Endodermal cell (in vitro differentiated cells): Measurements from ENCODE around the gene ARFRP1. TPM values are rescaled to one million over a fixed set of nuclear protein-coding genes. Genes with fewer than 3 reads are reported as not detected.
A peak's percentile ranks its signal among the peaks of the same experiment; 100 is the strongest.

Experiments used
- DNase-seq: peaks from one replicate; pipeline ENCODE4 v3.0.0-alpha.2; 2017
- H3K27ac ChIP-seq: 2 replicates; pipeline ENCODE4 v1.5.1; 2013; ENCODE audit warnings: mild to moderate bottlenecking, low read depth, low read length, moderate library complexity
- H3K27me3 ChIP-seq: 2 replicates; pipeline ENCODE4 v1.6.1; 2013; ENCODE audit warnings: mild to moderate bottlenecking, low read length, moderate library complexity; ENCODE audit not compliant: insufficient read depth, control insufficient read depth, poor library complexity, severe bottlenecking
- H3K36me3 ChIP-seq: 2 replicates; pipeline ENCODE4 v1.7.0; 2013; ENCODE audit warnings: mild to moderate bottlenecking, low read length, moderate library complexity; ENCODE audit not compliant: control insufficient read depth, insufficient read depth
- H3K4me1 ChIP-seq: one replicate; pipeline ENCODE4 v1.7.0; 2013; ENCODE audit warnings: low read length; ENCODE audit not compliant: control insufficient read depth, insufficient read depth
- H3K4me3 ChIP-seq: 2 replicates; pipeline ENCODE4 v1.5.1; 2013; ENCODE audit warnings: mild to moderate bottlenecking, low read length, moderate library complexity
- H3K9ac ChIP-seq: 2 replicates; pipeline ENCODE4 v1.6.1; 2013; ENCODE audit warnings: mild to moderate bottlenecking, low read length, moderate library complexity; ENCODE audit not compliant: poor library complexity, severe bottlenecking; ENCODE audit errors: extremely low read depth
- H3K9me3 ChIP-seq: 2 replicates; pipeline ENCODE4 v1.6.1; 2013; ENCODE audit warnings: mild to moderate bottlenecking, low read length, moderate library complexity; ENCODE audit not compliant: control insufficient read depth
- H3K27ac Mint-ChIP-seq: 2 replicates; pipeline ENCODE4 v1.8.0; 2020; ENCODE audit warnings: mixed read lengths
- H3K27me3 Mint-ChIP-seq: 2 replicates; pipeline ENCODE4 v1.8.0; 2021; ENCODE audit warnings: mild to moderate bottlenecking, mixed read lengths; ENCODE audit not compliant: insufficient read depth
- H3K36me3 Mint-ChIP-seq: 2 replicates; pipeline ENCODE4 v1.8.0; 2020; ENCODE audit warnings: low read depth, mixed read lengths
- H3K4me1 Mint-ChIP-seq: 2 replicates; pipeline ENCODE4 v1.8.0; 2020; ENCODE audit warnings: mixed read lengths
- H3K4me3 Mint-ChIP-seq: 2 replicates; pipeline ENCODE4 v1.8.0; 2020; ENCODE audit warnings: mild to moderate bottlenecking, moderate library complexity, mixed read lengths
- H3K9me3 Mint-ChIP-seq: 2 replicates; pipeline ENCODE4 v1.8.0; 2020; ENCODE audit warnings: mild to moderate bottlenecking, mixed read lengths
- CTCF ChIP-seq: fragments of 200-600 bp; sonication (generic); conservative IDR thresholded peaks from 2 replicates; pipeline ENCODE4 v1.5.0; 2021; ENCODE audit warnings: antibody characterized with exemption, mild to moderate bottlenecking
- WGBS, 2 experiments: methylation state at CpG; one replicate each; pipeline versions ENCODE4 v1.1.5 to v1.1.7; 2013; ENCODE audit warnings: missing lambda C conversion rate in 2 of 2, mixed read lengths in 1 of 2; ENCODE audit not compliant: insufficient coverage in 1 of 2, insufficient read length in 1 of 2; 5-methylcytosine and 5-hydroxymethylcytosine counted together
- total RNA-seq, 2 donors: library from RNA; stranded (reverse); fragmentation: NEBNext Ultra II Directional in 1 of 2; extraction: Animal tissue kit (Norgen Biotek cat#: 25700) in 1 of 2; gene quantifications; 2 replicates in 1 of 2; 3 replicates in 1 of 2; pipeline ENCODE4 v1.2.1, GENCODE V29; 2021

Gene ARFRP1
- total RNA-seq, 2 donors from 2014 or later, result 41.6 to 46.2 TPM

GRCh38 chr20:63711085-63711645 lies 3.4 kb upstream of the ARFRP1 start:
- H3K27ac ChIP-seq, result no peak overlapping the region
- H3K9me3 Mint-ChIP-seq, result peaks cover 13% of the 10 kb centered on the region
- TF ChIP-seq CTCF, result no peak
- peaks cover 77% of the 10 kb centered on the region for H3K36me3 Mint-ChIP-seq
- H3K4me1 Mint-ChIP-seq, result peaks cover 9% of the 10 kb centered on the region
- peaks cover 62% of the 10 kb centered on the region for H3K36me3 ChIP-seq
- peaks cover 12% of the 10 kb centered on the region for H3K4me1 ChIP-seq
- H3K9ac ChIP-seq, result no peak overlapping the region
- whole genome bisulfite sequencing, 2 experiments, result 88 to 91% methylated on average over 12 of the region's 12 CpGs
- H3K4me3 ChIP-seq, result no peak overlapping the region
- no peak overlapping the region for H3K27ac Mint-ChIP-seq
- no peak overlapping the region for H3K4me3 Mint-ChIP-seq
- no peak for DNase-seq
- H3K27me3 ChIP-seq, result no peaks in the 10 kb centered on the region
- H3K27me3 Mint-ChIP-seq, result no peaks in the 10 kb centered on the region
- peaks cover 28% of the 10 kb centered on the region for H3K9me3 ChIP-seq

GRCh38 chr20:63709149-63709527 lies 1.4 kb upstream of the ARFRP1 start:
- Histone ChIP-seq H3K27me3 (no peaks in the 10 kb centered on the region), H3K9me3 (peaks cover 13% of the 10 kb centered on the region), H3K27ac (no peak overlapping the region), H3K9ac (no peak overlapping the region), H3K36me3 (peaks cover 67% of the 10 kb centered on the region), H3K4me3 (peak overlapping the region; percentile 90), H3K4me1 (peaks cover 12% of the 10 kb centered on the region)
- no peaks in the 10 kb centered on the region for H3K9me3 Mint-ChIP-seq
- no peak for TF ChIP-seq CTCF
- peaks cover 74% of the 10 kb centered on the region for H3K36me3 Mint-ChIP-seq
- no peak overlapping the region for H3K27ac Mint-ChIP-seq
- peak overlapping the region; percentile 84 for H3K4me3 Mint-ChIP-seq
- H3K4me1 Mint-ChIP-seq, result peaks cover 9% of the 10 kb centered on the region
- WGBS, 2 experiments, result 97% methylated on average over 16 to 17 of the region's 17 CpGs
- H3K27me3 Mint-ChIP-seq, result no peaks in the 10 kb centered on the region
- DNase-seq, result no peak

GRCh38 chr20:63708301-63709148 lies 749 bp upstream of the ARFRP1 start:
- H3K9ac ChIP-seq, result peak overlapping the region; percentile 78
- H3K9me3 ChIP-seq, result peaks cover 11% of the 10 kb centered on the region
- H3K4me3 ChIP-seq, result peak overlapping the region; percentile 90
- no peaks in the 10 kb centered on the region for H3K27me3 Mint-ChIP-seq
- H3K4me1 Mint-ChIP-seq, result peaks cover 9% of the 10 kb centered on the region
- no peaks in the 10 kb centered on the region for H3K9me3 Mint-ChIP-seq
- H3K27ac Mint-ChIP-seq, result peak overlapping the region; percentile 65
- H3K4me3 Mint-ChIP-seq, result peak overlapping the region; percentile 84
- WGBS, 2 experiments, result 27 to 31% methylated on average over 44 to 67 of the region's 67 CpGs
- H3K36me3 ChIP-seq, result peaks cover 61% of the 10 kb centered on the region
- H3K36me3 Mint-ChIP-seq, result peaks cover 72% of the 10 kb centered on the region
- H3K4me1 ChIP-seq, result peaks cover 12% of the 10 kb centered on the region
- H3K27ac ChIP-seq, result peak overlapping the region; percentile 36
- no peaks in the 10 kb centered on the region for H3K27me3 ChIP-seq
- TF ChIP-seq CTCF, result no peak
- DNase-seq, result peak; percentile 62
